Activated CD8-positive, alpha-beta memory T cell treated with anti-CD3 and anti-CD28 coated beads for 4 hours (primary cell): ENCODE measurements around the gene RBBP7.

Experiments
- DNase-seq, 2 donors: peaks; one replicate each; pipeline ENCODE4 v3.0.0-alpha.2; 2020; ENCODE audit warnings: low read depth in 2 of 2

RBBP7 gene

DNA sequence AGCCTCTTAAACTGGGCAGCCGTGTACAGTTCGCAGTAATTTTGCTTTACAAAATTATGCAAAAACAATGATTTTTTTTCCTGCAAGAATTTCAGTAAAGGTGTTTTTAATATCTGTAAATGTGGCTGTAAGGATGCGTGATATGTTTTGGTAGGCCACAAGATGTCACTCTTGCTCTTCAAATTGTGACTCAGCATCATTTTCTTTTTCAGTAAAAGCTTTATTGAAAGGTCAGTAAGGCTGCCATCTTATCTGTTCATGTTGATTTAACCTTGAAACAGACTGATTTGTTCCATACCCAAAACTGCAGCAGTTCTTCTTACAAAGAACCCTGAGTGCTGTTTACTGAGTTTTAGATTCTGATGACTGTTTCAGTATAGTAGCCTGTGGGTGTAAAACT, 44.0 kb downstream of the RBBP7 start:
- no peak for DNase-seq

DNA sequence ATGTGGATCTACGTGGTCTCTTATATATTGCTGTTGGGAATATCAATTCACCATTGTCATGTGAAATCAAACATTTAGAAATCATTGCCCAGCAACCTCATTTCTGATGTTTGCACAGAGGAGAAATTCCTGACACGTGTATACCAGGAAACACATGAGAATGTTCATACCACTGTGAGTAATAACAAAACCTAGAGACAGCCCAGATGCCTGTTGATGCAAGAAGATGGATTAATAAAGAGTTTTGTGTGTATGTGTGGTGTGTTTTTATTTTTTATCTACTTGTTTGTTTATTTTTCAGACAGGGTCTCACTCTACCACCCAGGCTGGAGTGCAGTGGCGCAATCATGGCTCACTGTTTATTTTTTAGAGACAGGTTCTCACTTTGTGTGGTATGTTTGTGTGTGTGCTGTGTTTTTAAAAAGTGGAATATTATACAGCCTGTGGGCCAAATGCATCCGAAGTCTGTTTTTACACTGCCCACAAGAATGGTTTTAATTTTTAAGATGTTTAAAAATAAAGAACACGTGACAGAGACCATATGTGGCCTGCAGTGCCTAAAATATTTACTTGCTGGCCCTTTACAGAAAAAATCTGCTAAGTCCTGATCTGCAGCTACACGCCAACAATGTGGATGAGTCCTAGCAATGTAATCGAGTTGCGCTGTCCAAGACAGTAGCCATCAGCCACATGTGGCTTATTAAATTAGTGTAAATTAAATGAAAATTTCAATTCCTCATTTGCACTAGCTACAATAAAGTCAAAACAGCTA, 44.7 kb downstream of the RBBP7 start:
- no peak for DNase-seq

DNA sequence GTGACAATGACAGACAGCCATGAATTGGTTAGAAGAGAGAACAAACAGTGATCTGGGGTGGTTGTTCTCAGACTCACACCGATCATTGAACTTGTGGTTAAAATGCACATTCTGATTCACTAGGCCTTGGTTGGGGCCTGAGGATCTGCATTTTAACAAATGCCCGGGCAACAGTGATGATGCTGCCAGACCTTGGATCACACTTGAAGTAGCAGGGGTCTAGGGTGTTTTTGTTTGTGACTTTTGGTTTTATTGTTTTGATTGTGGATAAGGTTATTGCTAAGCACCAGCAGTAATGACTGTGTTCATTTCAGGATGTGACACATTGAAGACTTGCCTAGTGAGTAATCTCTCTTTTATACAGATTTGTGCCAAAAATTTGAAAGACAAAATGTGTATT, 47.4 kb downstream of the RBBP7 start:
- DNase-seq = no peak

DNA sequence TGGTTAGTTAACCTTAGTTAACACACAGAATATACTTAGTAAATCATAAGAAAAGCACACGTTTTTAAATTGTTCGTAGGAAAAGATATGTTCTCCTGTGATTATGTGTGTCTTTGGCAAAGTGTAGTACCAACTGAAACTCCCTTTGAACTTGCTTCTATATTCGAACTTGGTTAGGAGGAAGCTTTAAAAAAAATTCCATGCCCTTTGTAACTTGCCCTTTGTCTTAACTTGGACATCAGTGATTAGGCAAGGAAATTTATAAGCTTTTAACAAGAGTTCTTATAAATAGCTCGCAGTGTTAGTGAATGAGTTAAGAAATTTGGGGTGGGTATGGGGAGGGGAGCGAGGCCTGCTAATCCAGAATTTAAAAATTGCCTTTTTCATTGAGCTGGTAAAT, 50.5 kb downstream of the RBBP7 start:
- no peak for DNase-seq

DNA sequence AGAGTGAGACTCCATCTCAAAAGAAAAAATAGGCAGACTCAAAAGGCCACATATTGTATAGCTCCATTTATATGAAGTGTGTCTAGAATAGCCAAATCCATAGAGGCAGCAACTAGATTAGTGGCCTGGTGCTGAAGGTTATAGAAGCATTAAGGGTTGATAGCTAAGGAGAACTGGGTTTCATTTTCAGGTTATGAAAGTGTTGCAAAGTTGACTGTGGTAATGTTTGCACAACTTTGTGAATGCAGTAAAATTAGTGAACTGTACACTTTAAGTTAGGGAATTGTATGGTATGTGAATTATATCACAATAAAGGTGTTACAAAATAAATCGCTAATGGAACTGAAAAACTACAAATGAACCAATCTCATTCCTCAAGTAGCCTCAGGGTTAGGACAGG, 55.6 kb downstream of the RBBP7 start:
- DNase-seq = no peak

DNA sequence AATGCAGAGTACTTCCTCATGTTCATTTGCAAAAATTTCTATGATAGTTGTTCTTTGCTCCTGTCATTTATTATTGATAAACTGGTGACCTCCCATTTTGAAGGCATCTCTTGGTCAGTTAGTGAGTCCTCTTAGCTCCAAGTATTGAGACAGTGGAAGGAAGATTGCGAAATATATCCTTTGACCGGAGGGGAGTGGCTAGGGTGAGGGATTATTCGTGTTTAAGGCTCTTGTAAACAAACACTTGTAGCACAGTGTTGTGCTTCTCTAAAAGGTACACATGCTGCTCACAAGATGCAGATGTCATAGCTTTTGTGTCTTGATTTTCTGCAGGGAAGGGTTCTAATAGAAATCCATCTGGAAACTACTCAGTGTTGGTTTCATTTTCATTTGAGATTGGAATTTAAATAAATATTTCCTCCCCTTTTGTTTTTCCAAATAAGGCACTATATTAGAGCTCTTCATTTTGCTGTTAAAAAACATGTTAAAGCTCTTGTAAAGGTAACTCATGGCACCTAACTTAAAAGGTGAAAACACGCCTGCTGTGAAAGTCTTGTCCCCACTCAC, 62.1 kb downstream of the RBBP7 start:
- no peak for DNase-seq

DNA sequence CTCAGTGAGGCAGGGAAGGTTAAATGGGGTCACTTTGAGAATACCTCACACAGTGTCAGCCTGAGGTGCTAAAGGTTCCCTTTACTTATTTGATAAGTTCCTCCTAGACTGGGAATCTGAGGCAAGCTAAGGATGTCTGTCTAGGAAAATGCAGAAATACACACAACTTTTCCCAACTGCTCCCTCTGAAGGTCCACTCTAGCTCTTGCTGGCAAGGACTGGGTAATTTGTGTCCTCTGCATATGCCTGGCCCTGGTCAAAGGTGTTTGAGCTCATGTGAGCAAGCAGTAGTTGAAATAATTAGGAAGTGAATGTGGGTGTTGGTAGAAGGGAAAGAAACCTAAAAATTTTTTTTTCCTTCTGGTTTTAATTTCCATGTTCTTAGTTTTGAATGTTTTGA, 62.6 kb downstream of the RBBP7 start:
- no peak for DNase-seq

DNA sequence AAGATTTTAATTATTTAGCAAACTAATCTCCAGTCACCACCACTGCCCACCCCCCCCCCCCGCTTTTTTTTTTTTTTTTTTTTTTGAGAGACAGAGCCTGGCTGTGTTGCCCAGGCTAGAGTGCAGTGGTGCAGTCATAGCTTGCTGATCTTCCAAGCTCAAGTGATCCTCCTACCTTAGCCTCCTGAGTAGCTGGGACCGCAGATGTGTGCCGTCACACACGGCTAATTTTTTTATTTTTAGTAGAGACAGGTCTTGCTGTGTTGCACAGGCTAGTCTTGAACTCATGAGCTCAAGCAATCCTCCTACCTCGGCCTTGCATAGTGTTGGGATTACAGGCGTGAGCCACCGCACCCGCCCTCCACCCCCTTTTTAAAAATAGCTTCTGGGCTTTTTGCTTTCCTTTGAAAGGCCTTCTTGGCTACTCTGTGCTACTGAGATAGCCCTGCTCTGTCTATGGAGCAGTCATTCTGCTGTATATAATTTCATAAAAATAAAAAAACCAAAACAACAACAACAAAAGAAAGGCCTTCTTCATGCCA, 65.2 kb downstream of the RBBP7 start:
- no peak for DNase-seq

DNA sequence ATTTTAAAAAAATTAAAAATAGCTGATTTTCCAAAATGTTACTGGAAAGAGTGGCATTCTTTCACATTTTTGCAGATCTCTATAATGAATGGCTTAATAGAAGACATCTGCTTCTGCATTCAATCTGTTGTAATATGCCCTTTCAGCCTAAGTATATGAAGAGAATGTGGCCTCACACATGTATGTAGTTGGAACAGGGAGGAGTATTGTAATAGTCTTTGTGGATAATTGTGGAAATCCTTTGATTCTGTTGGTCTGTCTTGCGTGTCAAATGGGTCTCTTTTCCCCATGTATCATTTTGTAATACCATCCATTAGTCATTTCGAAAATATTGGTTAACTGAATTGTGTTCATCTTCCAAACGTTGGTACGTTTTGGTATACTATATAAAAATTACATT, 72.3 kb downstream of the RBBP7 start:
- no peak for DNase-seq

DNA sequence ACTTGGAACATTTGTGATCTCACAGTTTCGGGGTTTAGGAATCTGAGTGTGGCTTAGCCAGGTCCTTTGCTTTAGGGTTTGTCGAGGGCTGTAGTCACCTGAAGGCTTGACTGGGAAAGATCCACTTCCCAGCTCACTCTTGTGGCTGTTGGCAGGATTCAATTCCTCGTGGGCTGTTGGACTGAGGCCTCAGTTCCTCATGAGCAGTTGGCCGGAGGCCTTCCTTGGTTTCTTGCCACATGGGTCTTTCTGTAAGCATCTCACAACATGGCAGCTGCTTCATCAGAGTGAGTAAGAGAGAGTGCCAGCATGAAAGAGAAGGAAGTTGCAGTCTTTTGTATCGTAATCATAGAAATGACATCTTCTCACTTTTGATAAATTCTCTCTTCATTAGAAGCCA, 72.8 kb downstream of the RBBP7 start:
- DNase-seq = no peak

DNA sequence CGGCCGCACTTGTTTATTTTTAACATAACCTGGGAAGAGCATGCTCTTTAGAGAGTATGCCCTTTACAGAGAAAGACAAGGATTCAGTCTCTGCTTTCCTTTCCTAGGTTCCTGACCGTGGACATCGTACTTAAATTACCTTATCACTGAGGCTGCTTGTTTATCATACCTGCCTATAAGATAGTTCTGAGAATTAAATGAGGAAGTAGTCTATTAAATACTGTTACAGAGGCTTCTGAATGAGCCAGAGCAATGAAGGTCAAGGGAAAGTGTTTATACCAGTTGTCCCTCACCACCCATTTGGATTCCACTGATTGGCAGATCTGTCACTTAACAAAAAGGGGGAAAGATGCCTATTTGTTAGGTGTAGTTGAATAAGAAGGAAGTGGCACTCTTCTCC, 73.9 kb downstream of the RBBP7 start:
- DNase-seq = no peak
